K562 (cell line): ENCODE results near the gene GPR12. TPM values are rescaled to one million over a fixed set of nuclear protein-coding genes. Genes with fewer than 3 reads are reported as not detected.

Experiments
- ATAC-seq: fragments of 200-7000 bp; cut with Tn5 transposase; 3 replicates; pipeline ENCODE4 v1.9.1; 2020; ENCODE audit warnings: moderate library complexity
- BruUV-seq: library from RNA; stranded (reverse); fragments of 400-500 nt; replicated peaks from 2 replicates; lab custom pipeline; 2021; lab: Mats Ljungman, UMichigan
- CTCF ChIA-PET: fragments of 300-600 bp; formaldehyde crosslinking; extraction: SDS; loops from one replicate; lab custom pipeline; 2021; ENCODE audit warnings: low intra/inter-chr PET ratio; lab: Yijun Ruan, JAX
- POLR2A ChIA-PET: fragments of 300-600, 350-650 bp; sonication (Branson Sonifier 250); formaldehyde crosslinking; extraction: SDS; loops from one replicate; lab custom pipeline; 2021; ENCODE audit warnings: antibody characterized with exemption, inconsistent platforms; lab: Yijun Ruan, JAX
- DNase-seq, 4 experiments: peaks; one replicate each; pipeline versions ENCODE4 v3.0.0 to v3.0.0-alpha.2; 2011 to 2018; ENCODE audit warnings: low spot score in 3 of 4, mixed read lengths in 3 of 4; ENCODE audit errors: extremely low read depth in 1 of 4
- FAIRE-seq: peaks from 2 replicates; lab custom pipeline; 2011; peaks lifted over from hg19 to GRCh38; lab: Jason Lieb, UNC
- H2AFZ ChIP-seq: 2 replicates; pipeline ENCODE4 v1.6.0; 2011; ENCODE audit warnings: low read depth, low read length, control low read depth, inconsistent platforms
- H3K27ac ChIP-seq: fragments of 200-600 bp; 3 replicates; pipeline ENCODE4 v1.8.0; 2011; ENCODE audit warnings: low read depth, mild to moderate bottlenecking, control low read depth, inconsistent platforms, low read length, moderate library complexity, mixed read lengths; ENCODE audit errors: extremely low read depth
- H3K27me3 ChIP-seq, 2 experiments: fragments of 300-600 bp in 1 of 2; 2 replicates in 1 of 2; 3 replicates in 1 of 2; pipeline versions ENCODE4 v1.6.0 to v1.8.0; 2011; ENCODE audit warnings: inconsistent platforms in 2 of 2, low read length in 2 of 2, mild to moderate bottlenecking in 1 of 2, mixed read lengths in 1 of 2, moderate library complexity in 1 of 2; ENCODE audit not compliant: control insufficient read depth in 2 of 2, insufficient read depth in 2 of 2
- H3K36me3 ChIP-seq: fragments of 300-600 bp; 3 replicates; pipeline ENCODE4 v1.8.0; 2011; ENCODE audit warnings: mild to moderate bottlenecking, low read length, inconsistent platforms; ENCODE audit not compliant: control insufficient read depth, insufficient read depth
- H3K4me1 ChIP-seq, 2 experiments: fragments of 200-600 bp in 1 of 2; replicated peaks in 1 of 2; 2 replicates in 1 of 2; 3 replicates in 1 of 2; pipeline versions ENCODE4 v1.5.1 to v1.8.0; 2011; ENCODE audit warnings: inconsistent platforms in 2 of 2, low read length in 2 of 2, mild to moderate bottlenecking in 1 of 2, mixed read lengths in 1 of 2, moderate library complexity in 1 of 2; ENCODE audit not compliant: control insufficient read depth in 2 of 2, insufficient read depth in 2 of 2
- H3K4me2 ChIP-seq: 2 replicates; pipeline ENCODE4 v1.6.1; 2011; ENCODE audit warnings: low read length, control low read depth, inconsistent platforms, mixed read lengths; ENCODE audit not compliant: insufficient read depth
- H3K4me3 ChIP-seq: fragments of 200-600 bp; sonication (generic), shearing (Covaris generic); 2 replicates; pipeline ENCODE4 v1.5.1; 2016; ENCODE audit warnings: control low read depth, inconsistent platforms
- H3K79me2 ChIP-seq: fragments of 200-600 bp; 3 replicates; pipeline ENCODE4 v1.8.0; 2011; ENCODE audit warnings: low read length, inconsistent platforms; ENCODE audit not compliant: control insufficient read depth, insufficient read depth
- H3K9ac ChIP-seq, 2 experiments: 2 replicates each; pipeline versions ENCODE4 v1.6.0 to v1.6.1; 2011; ENCODE audit warnings: low read depth in 2 of 2, low read length in 2 of 2, control low read depth in 1 of 2, inconsistent platforms in 1 of 2, mild to moderate bottlenecking in 1 of 2, mixed read lengths in 1 of 2; ENCODE audit not compliant: insufficient read depth in 1 of 2
- H3K9me1 ChIP-seq: one replicate; pipeline ENCODE4 v1.6.0; 2011; ENCODE audit warnings: inconsistent platforms, mild to moderate bottlenecking, low read length, moderate library complexity; ENCODE audit not compliant: control insufficient read depth, insufficient read depth
- H3K9me3 ChIP-seq: replicated peaks from 2 replicates; pipeline ENCODE4 v1.5.1; 2011; ENCODE audit warnings: low read depth, low read length, inconsistent platforms; ENCODE audit not compliant: control insufficient read depth, insufficient read depth
- H4K20me1 ChIP-seq: replicated peaks from 2 replicates; pipeline ENCODE4 v1.6.1; 2011; ENCODE audit warnings: low read length, inconsistent platforms, mixed read lengths; ENCODE audit not compliant: control insufficient read depth, insufficient read depth
- ARID3A ChIP-seq: IDR thresholded peaks from 2 replicates; pipeline ENCODE4 v1.6.1; 2012; ENCODE audit warnings: low read depth, low read length, improper control_type of control experiment, borderline replicate concordance
- BMI1 ChIP-seq: fragments of 150-350 bp; IDR thresholded peaks from 2 replicates; pipeline ENCODE4 v1.6.1; 2014; ENCODE audit warnings: low read length
- CEBPG ChIP-seq, 3 experiments: fragments of 200-800 bp in 1 of 3; sonication (Bioruptor generic) in 1 of 3; sonication (generic) in 1 of 3; formaldehyde crosslinking in 1 of 3; IDR thresholded peaks in 2 of 3; conservative IDR thresholded peaks in 1 of 3; 2 replicates each; pipeline versions ENCODE4 v1.6.1 to v1.8.0; 2016 to 2022; ENCODE audit warnings: missing compliant biosample characterization in 2 of 3, missing genetic modification characterization in 2 of 3, mild to moderate bottlenecking in 1 of 3, missing genetic modification reagents in 1 of 3
- CTCFL ChIP-seq: IDR thresholded peaks from 2 replicates; pipeline ENCODE4 v1.6.1; 2011; ENCODE audit warnings: borderline replicate concordance, low read depth, mild to moderate bottlenecking, moderate library complexity, low read length; ENCODE audit not compliant: insufficient read depth, poor library complexity, severe bottlenecking
- E2F3 ChIP-seq: fragments of 250-450 bp; sonication (Bioruptor Pico); IDR thresholded peaks from 2 replicates; pipeline ENCODE4 v1.4.0; 2020; ENCODE audit warnings: mild to moderate bottlenecking
- FOSL1 ChIP-seq: fragments of 200-800 bp; sonication (Bioruptor generic); conservative IDR thresholded peaks from 2 replicates; pipeline ENCODE4 v1.6.1; 2016; ENCODE audit warnings: missing genetic modification characterization, missing compliant biosample characterization
- FOXP1 ChIP-seq: sonication (generic); formaldehyde crosslinking; IDR thresholded peaks from 2 replicates; pipeline ENCODE4 v1.8.0; 2022; ENCODE audit warnings: mild to moderate bottlenecking, missing genetic modification reagents
- HMBOX1 ChIP-seq: sonication (generic); IDR thresholded peaks from 2 replicates; pipeline ENCODE4 v1.6.1; 2016
- HNRNPUL1 ChIP-seq: fragments of 200-400 bp; formaldehyde crosslinking; IDR thresholded peaks from 2 replicates; pipeline ENCODE4 v1.6.1; 2017; ENCODE audit warnings: low read length
- HOMEZ ChIP-seq: fragments of 250-450 bp; sonication (Bioruptor Pico); IDR thresholded peaks from 2 replicates; pipeline ENCODE4 v1.4.0; 2020; ENCODE audit warnings: mild to moderate bottlenecking, moderate library complexity
- KAT2B ChIP-seq: IDR thresholded peaks from one replicate; pipeline ENCODE4 v1.6.1; 2012; ENCODE audit warnings: low read depth, mild to moderate bottlenecking, control low read depth, inconsistent platforms, low read length, moderate library complexity
- NR0B1 ChIP-seq: fragments of 450-650 bp; IDR thresholded peaks from one replicate; pipeline ENCODE4 v1.6.1; 2018; ENCODE audit warnings: mild to moderate bottlenecking, moderate library complexity; ENCODE audit not compliant: partially characterized antibody
- RBM39 ChIP-seq: fragments of 200-400 bp; formaldehyde crosslinking; optimal IDR thresholded peaks from 2 replicates; pipeline ENCODE3; 2018; ENCODE audit warnings: low read depth, low read length
- ZFP1 ChIP-seq: fragments of 450-650 bp; formaldehyde crosslinking; IDR thresholded peaks from 2 replicates; pipeline ENCODE4 v1.4.0; 2020; ENCODE audit warnings: mild to moderate bottlenecking, mixed read lengths
- ZNF644 ChIP-seq: fragments of 200-800 bp; sonication (Bioruptor generic); IDR thresholded peaks from 2 replicates; pipeline ENCODE4 v1.6.1; 2016; ENCODE audit warnings: low read depth, missing genetic modification characterization, missing compliant biosample characterization
- WGBS: fragments of 100-300 bp; shearing (Covaris generic); methylation state at CpG from one replicate; pipeline ENCODE4 v1.1.6; 2016; ENCODE audit warnings: low coverage, mixed read lengths; ENCODE audit not compliant: insufficient coverage; ENCODE audit errors: missing lambda C conversion rate; 5-methylcytosine and 5-hydroxymethylcytosine counted together
- in situ Hi-C: fragments of 300-500 bp; cut with MboI; formaldehyde crosslinking; loops from 4 replicates; pipeline ENCODE4 v1.15.0; 2018; ENCODE audit warnings: inconsistent platforms, mixed read lengths
- intact Hi-C: fragments of 100-400 bp; cut with micrococcal nuclease; formaldehyde crosslinking; loops from 2 replicates; pipeline ENCODE4 v1.14.2; 2022
- polyA plus RNA-seq, 8 experiments: library from polyadenylated mRNA; depleted of rRNA in 4 of 8; stranded (reverse) in 5 of 8; unstranded in 3 of 8; fragments of >200 nt; fragmentation: Nextera tagmentation in 2 of 8; fragmentation: Illumina TruSeq in 1 of 8; extraction: Ambion mirVana in 2 of 8; extraction: Trizol in 1 of 8; gene quantifications; 2 replicates each; pipeline versions ENCODE4 v1.2.1 to v1.2.3, GENCODE V29; 2011 to 2014; ENCODE audit warnings: inconsistent platforms in 1 of 8, missing spikeins in 1 of 8
- total RNA-seq, 7 experiments: library from RNA; depleted of rRNA in 6 of 7; stranded (reverse); fragments of >200 nt in 6 of 7; fragmentation: Illumina TruSeq in 2 of 7; extraction: Trizol in 2 of 7; gene quantifications; 2 replicates each; pipeline versions ENCODE4 v1.2.1 to v1.2.3, GENCODE V29; 2011 to 2021; ENCODE audit warnings: low replicate concordance in 1 of 7

Gene GPR12
- total and polyA plus RNA-seq, 9 of the 15 experiments (the other 6 are each of a cell fraction or from before 2014, with no cell fraction given) = not detected

GRCh38 chr13:26722321-26722720, 38.3 kb downstream of the GPR12 start:
- in situ Hi-C loops = no loop called here
- no peaks in the 10 kb centered on the region for H3K79me2 ChIP-seq
- no peak overlapping the region for H3K27ac ChIP-seq
- H3K4me3 ChIP-seq = no peak overlapping the region
- H3K9ac ChIP-seq = no peak overlapping the region
- H3K9me3 ChIP-seq = no peaks in the 10 kb centered on the region
- ATAC-seq (no peak), FAIRE-seq (no peak), DNase-seq (no peak)
- peaks cover 0 to 7% of the 10 kb centered on the region in 2 experiments; a peak in 3 of 5 replicates for H3K27me3 ChIP-seq
- H3K4me2 ChIP-seq = no peak overlapping the region
- no TSS peak for BruUV-seq
- ChIA-PET CTCF (no interaction called here), POLR2A (no interaction called here)
- 0% methylated on average over 5 of the region's 5 CpGs for WGBS
- no peaks in the 10 kb centered on the region for H3K36me3 ChIP-seq
- no peaks in the 10 kb centered on the region for H3K9me1 ChIP-seq
- intact Hi-C loops = no loop called here
- H2AFZ ChIP-seq = no peak overlapping the region
- H4K20me1 ChIP-seq = no peaks in the 10 kb centered on the region
- no peaks in the 10 kb centered on the region for H3K4me1 ChIP-seq
- no peak for TF ChIP-seq RBM39
- no peak for TF ChIP-seq E2F3 (CRISPR knock-in tag)
- no peak for TF ChIP-seq NR0B1
- TF ChIP-seq CTCFL = no peak
- TF ChIP-seq FOXP1 (CRISPR knock-in tag) = no peak
- no peak for TF ChIP-seq BMI1
- TF ChIP-seq FOSL1 (tag) = no peak
- TF ChIP-seq ZFP1 (CRISPR knock-in tag) = no peak
- no peak for TF ChIP-seq KAT2B
- TF ChIP-seq ZNF644 (tag) = no peak
- TF ChIP-seq HMBOX1 = no peak
- TF ChIP-seq HNRNPUL1 = no peak
- TF ChIP-seq HOMEZ (CRISPR knock-in tag) = no peak
- no peak for TF ChIP-seq CEBPG (CRISPR knock-in tag; IDR thresholded peaks at IDR 0.05)
- no peak for TF ChIP-seq CEBPG (tag; conservative IDR thresholded peaks at IDR 0.05 in 1 of 2, IDR thresholded peaks at IDR 0.05 in 1 of 2)
- TF ChIP-seq ARID3A = no peak
